GM23338 (cell line): ENCODE results near the gene ATP8A1. TPM values are rescaled to one million over a fixed set of nuclear protein-coding genes. Genes with fewer than 3 reads are reported as not detected.
A peak's percentile ranks its signal among the peaks of the same experiment; 100 is the strongest.

Source experiments
- ATAC-seq: fragments of 200-7000 bp; cut with Tn5 transposase; 3 replicates; pipeline ENCODE4 v1.9.1; 2020
- DNase-seq: peaks from one replicate; pipeline ENCODE4 v3.0.0-alpha.2; 2015; ENCODE audit warnings: low spot score
- H2AFZ ChIP-seq: fragments of 200-600 bp; sonication (generic); 2 replicates; pipeline ENCODE4 v1.8.0; 2016; ENCODE audit warnings: antibody characterized with exemption, mild to moderate bottlenecking, moderate library complexity
- H3F3A ChIP-seq: fragments of 200-600 bp; sonication (generic); replicated peaks from 2 replicates; pipeline ENCODE4 v1.8.0; 2017; ENCODE audit warnings: antibody characterized with exemption, mixed run types, low read depth
- H3K27ac ChIP-seq: fragments of 200-600 bp; sonication (generic); 2 replicates; pipeline ENCODE4 v1.6.1; 2016; ENCODE audit warnings: low read depth
- H3K27me3 ChIP-seq: fragments of 200-600 bp; sonication (generic); 2 replicates; pipeline ENCODE4 v1.8.0; 2016; ENCODE audit warnings: mild to moderate bottlenecking, mixed run types, moderate library complexity; ENCODE audit not compliant: insufficient read depth
- H3K36me3 ChIP-seq: fragments of 200-600 bp; sonication (generic); 2 replicates; pipeline ENCODE4 v1.8.0; 2016; ENCODE audit warnings: mild to moderate bottlenecking; ENCODE audit not compliant: insufficient read depth
- H3K4me1 ChIP-seq: fragments of 200-600 bp; sonication (generic); 2 replicates; pipeline ENCODE4 v1.8.0; 2016; ENCODE audit warnings: mild to moderate bottlenecking, moderate library complexity; ENCODE audit not compliant: insufficient read depth
- H3K4me2 ChIP-seq: fragments of 200-600 bp; sonication (generic); 2 replicates; pipeline ENCODE4 v1.7.1; 2017; ENCODE audit warnings: mixed run types
- H3K4me3 ChIP-seq: fragments of 200-600 bp; sonication (generic); 2 replicates; pipeline ENCODE4 v1.6.1; 2016; ENCODE audit warnings: mixed run types
- H3K79me2 ChIP-seq: fragments of 200-600 bp; sonication (generic); replicated peaks from 2 replicates; pipeline ENCODE4 v1.8.0; 2017; ENCODE audit warnings: mild to moderate bottlenecking; ENCODE audit not compliant: insufficient read depth
- H3K9me2 ChIP-seq: fragments of 200-600 bp; sonication (generic); 2 replicates; pipeline ENCODE4 v1.8.0; 2017; ENCODE audit not compliant: insufficient read depth
- H4K20me1 ChIP-seq: fragments of 200-600 bp; sonication (generic); replicated peaks from 2 replicates; pipeline ENCODE4 v1.8.0; 2017; ENCODE audit warnings: mild to moderate bottlenecking; ENCODE audit not compliant: insufficient read depth
- H3K27ac Mint-ChIP-seq: 2 replicates; pipeline ENCODE4 v1.8.0; 2020; ENCODE audit warnings: inconsistent platforms, mild to moderate bottlenecking, moderate library complexity, mixed read lengths
- H3K27me3 Mint-ChIP-seq: 3 replicates; pipeline ENCODE4 v1.8.0; 2022; ENCODE audit warnings: low read depth, mild to moderate bottlenecking, moderate library complexity, mixed read lengths, inconsistent platforms; ENCODE audit not compliant: insufficient read depth, poor library complexity
- H3K36me3 Mint-ChIP-seq: 3 replicates; pipeline ENCODE4 v1.8.0; 2021; ENCODE audit warnings: low read depth, mild to moderate bottlenecking, inconsistent platforms, moderate library complexity, mixed read lengths
- H3K4me1 Mint-ChIP-seq: 3 replicates; pipeline ENCODE4 v1.8.0; 2020; ENCODE audit warnings: mild to moderate bottlenecking, inconsistent platforms, mixed read lengths
- H3K4me3 Mint-ChIP-seq: 3 replicates; pipeline ENCODE4 v1.8.0; 2021; ENCODE audit warnings: moderate library complexity, mild to moderate bottlenecking, inconsistent platforms, mixed read lengths
- H3K9me3 Mint-ChIP-seq: 3 replicates; pipeline ENCODE4 v1.8.0; 2020; ENCODE audit warnings: moderate library complexity, mild to moderate bottlenecking, inconsistent platforms, mixed read lengths
- CREB1 ChIP-seq: fragments of 250-450 bp; sonication (Bioruptor Pico); IDR thresholded peaks from 2 replicates; pipeline ENCODE4 v1.5.0; 2020; ENCODE audit warnings: low read depth, mild to moderate bottlenecking, moderate library complexity
- EZH2 ChIP-seq: fragments of 200-600 bp; sonication (generic); IDR thresholded peaks from one replicate; pipeline ENCODE4 v1.8.0; 2017; ENCODE audit warnings: antibody characterized with exemption, mild to moderate bottlenecking, low read depth; ENCODE audit not compliant: unreplicated experiment
- EZH2phosphoT487 ChIP-seq: fragments of 200-600 bp; sonication (generic); IDR thresholded peaks from one replicate; pipeline ENCODE4 v1.8.1; 2018; ENCODE audit warnings: antibody characterized with exemption; ENCODE audit not compliant: unreplicated experiment
- JUNB ChIP-seq: IDR thresholded peaks from one replicate; pipeline ENCODE4 v1.6.1; 2016; ENCODE audit warnings: antibody characterized with exemption; ENCODE audit not compliant: unreplicated experiment
- NANOG ChIP-seq: IDR thresholded peaks from 2 replicates; pipeline ENCODE4 v1.6.1; 2016; ENCODE audit warnings: antibody characterized with exemption, borderline replicate concordance
- POLR2AphosphoS5 ChIP-seq: IDR thresholded peaks from 2 replicates; pipeline ENCODE4 v1.6.1; 2016; ENCODE audit warnings: antibody characterized with exemption, low read depth
- REST ChIP-seq: IDR thresholded peaks from one replicate; pipeline ENCODE4 v1.6.1; 2018; ENCODE audit warnings: antibody characterized with exemption; ENCODE audit not compliant: unreplicated experiment
- STAT1 ChIP-seq: IDR thresholded peaks from one replicate; pipeline ENCODE4 v1.6.1; 2016; ENCODE audit warnings: antibody characterized with exemption; ENCODE audit not compliant: unreplicated experiment
- ZNF114 ChIP-seq: fragments of 250-450 bp; sonication (Bioruptor Pico); IDR thresholded peaks from 2 replicates; pipeline ENCODE4 v1.5.0; 2020; ENCODE audit warnings: mild to moderate bottlenecking, moderate library complexity
- ZNF331 ChIP-seq: fragments of 250-450 bp; sonication (Bioruptor Pico); IDR thresholded peaks from 2 replicates; pipeline ENCODE4 v1.5.0; 2020; ENCODE audit warnings: low read depth, mild to moderate bottlenecking, moderate library complexity
- ZNF462 ChIP-seq: fragments of 250-450 bp; sonication (Bioruptor Pico); IDR thresholded peaks from 2 replicates; pipeline ENCODE4 v1.5.0; 2020; ENCODE audit warnings: mild to moderate bottlenecking, moderate library complexity
- polyA plus RNA-seq: library from polyadenylated mRNA; unstranded; fragments of >200 nt; fragmentation: Nextera tagmentation; extraction: Ambion mirVana; gene quantifications from 2 replicates; pipeline ENCODE4 v1.2.1, GENCODE V29; 2016
- total RNA-seq: library from RNA; depleted of rRNA; stranded (reverse); fragments of >200 nt; shearing (Covaris generic); gene quantifications from 2 replicates; pipeline ENCODE4 v1.2.3, GENCODE V29; 2014
- TF ChIP-seq, protein P1 (sequence below): IDR thresholded peaks from 2 replicates; pipeline ENCODE4 v1.6.1; 2016; ENCODE audit warnings: antibody characterized with exemption
- TF ChIP-seq, protein P2 (sequence below), 2 experiments: fragments of 200-600 bp in 1 of 2; sonication (generic) in 1 of 2; conservative IDR thresholded peaks; 2 replicates each; pipeline versions ENCODE4 v1.5.1 to v1.6.1; 2016 to 2017; ENCODE audit warnings: antibody characterized with exemption in 2 of 2, low read depth in 2 of 2, mild to moderate bottlenecking in 2 of 2, moderate library complexity in 1 of 2

The ATP8A1 gene
- total and polyA plus RNA-seq, 2 experiments from 2014 or later = 6.8 to 66.3 TPM

DNA sequence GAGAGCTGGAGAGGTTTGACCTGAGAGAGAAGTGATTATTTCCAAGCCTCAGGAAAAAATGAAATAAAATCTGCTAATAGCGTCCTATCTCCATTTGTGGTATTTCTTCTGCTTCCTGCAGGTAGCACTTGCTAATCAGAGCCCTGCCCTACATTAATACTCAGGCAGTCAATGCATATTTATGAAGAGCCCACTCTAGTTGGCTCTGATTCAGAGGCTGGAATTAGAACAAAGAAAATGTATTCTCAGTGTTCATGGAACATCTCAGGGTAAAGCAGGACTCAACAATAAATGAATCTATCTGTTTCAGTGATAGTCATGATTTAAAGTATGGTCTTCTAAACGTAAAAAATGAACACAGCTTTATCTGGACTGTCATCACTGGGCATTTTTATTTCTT, 1.4 kb upstream of the ATP8A1 start:
- H3K4me2 ChIP-seq = peak overlapping the region; percentile 87
- peaks cover 23% of the 10 kb centered on the region for H3K79me2 ChIP-seq
- ATAC-seq (no peak), DNase-seq (no peak)
- H3K27ac ChIP-seq = peak overlapping the region; percentile 96; the same call in 1 of the 2 replicates
- Mint-ChIP-seq H3K36me3 (peaks cover under 1% of the 10 kb centered on the region; the same call in 1 of the 3 replicates), H3K9me3 (no peaks in the 10 kb centered on the region), H3K27ac (no peak overlapping the region), H3K27me3 (peaks cover 8% of the 10 kb centered on the region), H3K4me1 (peaks cover 43% of the 10 kb centered on the region), H3K4me3 (peak overlapping the region; percentile 89)
- peaks cover 22% of the 10 kb centered on the region for H3K4me1 ChIP-seq
- H3K9me2 ChIP-seq = no peaks in the 10 kb centered on the region
- H3F3A ChIP-seq = 0 out of 2 replicates have a peak, but pooled peaks cover 4% of the 10 kb centered on the region
- peak overlapping the region; percentile 68 for H3K4me3 ChIP-seq
- no peaks in the 10 kb centered on the region for H3K36me3 ChIP-seq
- H3K27me3 ChIP-seq = peaks cover 7% of the 10 kb centered on the region; the same call in 1 of the 2 replicates
- no peaks in the 10 kb centered on the region; the same call in 1 of the 2 replicates for H4K20me1 ChIP-seq
- no peak for TF ChIP-seq JUNB
- TF ChIP-seq NANOG = no peak
- TF ChIP-seq ZNF114 (CRISPR knock-in tag) = no peak
- TF ChIP-seq POLR2AphosphoS5 = no peak
- no peak for TF ChIP-seq ZNF331
- TF ChIP-seq EZH2 = no peak
- no peak for TF ChIP-seq ZNF462 (CRISPR knock-in tag)
- no peak for TF ChIP-seq EZH2phosphoT487
- no peak for TF ChIP-seq CREB1 (CRISPR knock-in tag)
- TF ChIP-seq, protein P1, sequence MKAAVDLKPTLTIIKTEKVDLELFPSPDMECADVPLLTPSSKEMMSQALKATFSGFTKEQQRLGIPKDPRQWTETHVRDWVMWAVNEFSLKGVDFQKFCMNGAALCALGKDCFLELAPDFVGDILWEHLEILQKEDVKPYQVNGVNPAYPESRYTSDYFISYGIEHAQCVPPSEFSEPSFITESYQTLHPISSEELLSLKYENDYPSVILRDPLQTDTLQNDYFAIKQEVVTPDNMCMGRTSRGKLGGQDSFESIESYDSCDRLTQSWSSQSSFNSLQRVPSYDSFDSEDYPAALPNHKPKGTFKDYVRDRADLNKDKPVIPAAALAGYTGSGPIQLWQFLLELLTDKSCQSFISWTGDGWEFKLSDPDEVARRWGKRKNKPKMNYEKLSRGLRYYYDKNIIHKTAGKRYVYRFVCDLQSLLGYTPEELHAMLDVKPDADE = no peak
- TF ChIP-seq, protein P2, sequence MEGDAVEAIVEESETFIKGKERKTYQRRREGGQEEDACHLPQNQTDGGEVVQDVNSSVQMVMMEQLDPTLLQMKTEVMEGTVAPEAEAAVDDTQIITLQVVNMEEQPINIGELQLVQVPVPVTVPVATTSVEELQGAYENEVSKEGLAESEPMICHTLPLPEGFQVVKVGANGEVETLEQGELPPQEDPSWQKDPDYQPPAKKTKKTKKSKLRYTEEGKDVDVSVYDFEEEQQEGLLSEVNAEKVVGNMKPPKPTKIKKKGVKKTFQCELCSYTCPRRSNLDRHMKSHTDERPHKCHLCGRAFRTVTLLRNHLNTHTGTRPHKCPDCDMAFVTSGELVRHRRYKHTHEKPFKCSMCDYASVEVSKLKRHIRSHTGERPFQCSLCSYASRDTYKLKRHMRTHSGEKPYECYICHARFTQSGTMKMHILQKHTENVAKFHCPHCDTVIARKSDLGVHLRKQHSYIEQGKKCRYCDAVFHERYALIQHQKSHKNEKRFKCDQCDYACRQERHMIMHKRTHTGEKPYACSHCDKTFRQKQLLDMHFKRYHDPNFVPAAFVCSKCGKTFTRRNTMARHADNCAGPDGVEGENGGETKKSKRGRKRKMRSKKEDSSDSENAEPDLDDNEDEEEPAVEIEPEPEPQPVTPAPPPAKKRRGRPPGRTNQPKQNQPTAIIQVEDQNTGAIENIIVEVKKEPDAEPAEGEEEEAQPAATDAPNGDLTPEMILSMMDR (conservative IDR thresholded peaks at IDR 0.05; ENCODE audit: low read depth in 2 of 2) = no peak
- TF ChIP-seq REST = no peak
- TF ChIP-seq STAT1 = no peak
- peak overlapping the region; percentile 60; the same call in 1 of the 2 replicates for H2AFZ ChIP-seq
